DND-41 (cell line): ENCODE results near the gene SFMBT2.

Experiments used
- ATAC-seq: fragments of 200-7000 bp; cut with Tn5 transposase; 3 replicates; pipeline ENCODE4 v1.9.1; 2021; ENCODE audit warnings: low read depth; ENCODE audit not compliant: insufficient read depth
- DNase-seq: peaks from one replicate; pipeline ENCODE4 v3.0.0-alpha.2; 2020
- H2AFZ ChIP-seq: 2 replicates; pipeline ENCODE4 v1.6.0; 2012; ENCODE audit warnings: low read depth, low read length
- H3K27ac ChIP-seq: 2 replicates; pipeline ENCODE4 v1.5.1; 2012; ENCODE audit warnings: low read length, inconsistent platforms
- H3K27me3 ChIP-seq: fragments of 200-600 bp; sonication (generic); 2 replicates; pipeline ENCODE4 v1.6.0; 2012; ENCODE audit warnings: low read length, mild to moderate bottlenecking, inconsistent platforms; ENCODE audit not compliant: insufficient read depth, poor library complexity
- H3K36me3 ChIP-seq: 2 replicates; pipeline ENCODE4 v1.5.1; 2012; ENCODE audit warnings: low read length, inconsistent platforms; ENCODE audit not compliant: insufficient read depth
- H3K4me1 ChIP-seq: 2 replicates; pipeline ENCODE4 v1.5.1; 2012; ENCODE audit warnings: mild to moderate bottlenecking, low read length; ENCODE audit not compliant: insufficient read depth
- H3K4me2 ChIP-seq: 2 replicates; pipeline ENCODE4 v1.6.0; 2012; ENCODE audit warnings: mild to moderate bottlenecking, moderate library complexity, low read length, inconsistent platforms; ENCODE audit not compliant: insufficient read depth
- H3K4me3 ChIP-seq, 2 experiments: fragments of 200-600 bp in 1 of 2; shearing (Covaris generic) in 1 of 2; 2 replicates each; pipeline ENCODE4 v1.5.1; 2012 to 2016; ENCODE audit warnings: inconsistent platforms in 2 of 2, low read length in 2 of 2, mild to moderate bottlenecking in 2 of 2, low read depth in 1 of 2, moderate library complexity in 1 of 2
- H3K79me2 ChIP-seq: 2 replicates; pipeline ENCODE4 v1.6.0; 2012; ENCODE audit warnings: low read length, inconsistent platforms; ENCODE audit not compliant: insufficient read depth
- H3K9ac ChIP-seq: 2 replicates; pipeline ENCODE4 v1.6.0; 2012; ENCODE audit warnings: low read depth, mild to moderate bottlenecking, inconsistent platforms, low read length, moderate library complexity
- H3K9me3 ChIP-seq: 2 replicates; pipeline ENCODE4 v1.5.1; 2012; ENCODE audit warnings: low read length, moderate library complexity, mild to moderate bottlenecking, inconsistent platforms; ENCODE audit not compliant: insufficient read depth, severe bottlenecking
- H4K20me1 ChIP-seq: 2 replicates; pipeline ENCODE4 v1.6.0; 2012; ENCODE audit warnings: low read length; ENCODE audit not compliant: insufficient read depth
- CTCF ChIP-seq: IDR thresholded peaks from 2 replicates; pipeline ENCODE4 v1.5.1; 2012; ENCODE audit warnings: borderline replicate concordance, low read length, moderate library complexity, mild to moderate bottlenecking; ENCODE audit not compliant: poor library complexity, severe bottlenecking; ENCODE audit errors: extremely low read depth
- EZH2 ChIP-seq: IDR thresholded peaks from 3 replicates; pipeline ENCODE4 v1.6.1; 2012; ENCODE audit warnings: borderline replicate concordance, low read depth, mild to moderate bottlenecking, moderate library complexity, low read length, inconsistent platforms; ENCODE audit not compliant: severe bottlenecking

SFMBT2 gene

DNA sequence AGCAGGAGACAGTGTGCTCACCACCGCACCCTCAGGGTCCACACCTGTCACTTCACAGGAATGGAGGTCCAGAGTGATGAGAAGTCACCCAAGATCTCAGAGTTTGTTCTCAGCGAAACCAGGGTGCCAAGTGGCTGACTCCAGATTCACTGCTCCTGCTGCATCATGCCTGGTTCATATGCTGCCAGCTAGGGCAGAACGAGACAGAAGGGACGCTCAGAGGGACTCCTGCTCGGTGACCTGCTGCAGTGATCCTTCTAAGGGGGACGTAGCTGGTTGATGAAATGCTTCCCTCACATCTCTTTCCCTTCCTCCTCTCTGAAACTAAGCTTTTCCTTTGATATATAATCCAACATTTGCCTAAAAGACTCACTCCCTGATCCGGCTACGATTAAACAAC is 248.5 kb downstream of the SFMBT2 start:
- Histone ChIP-seq H3K27me3 (no peaks in the 10 kb centered on the region), H3K79me2 (no peaks in the 10 kb centered on the region), H2AFZ (no peak overlapping the region), H3K9ac (no peak overlapping the region), H3K4me3 (no peak overlapping the region), H3K9me3 (no peaks in the 10 kb centered on the region), H4K20me1 (peaks cover 3% of the 10 kb centered on the region; the same call in 1 of the 2 replicates), H3K27ac (no peak overlapping the region), H3K4me1 (no peaks in the 10 kb centered on the region), H3K4me2 (no peak overlapping the region), H3K36me3 (peaks cover 93% of the 10 kb centered on the region)
- TF ChIP-seq EZH2 (no peak), CTCF (no peak)
- no peak for DNase-seq
- no peak for ATAC-seq

DNA sequence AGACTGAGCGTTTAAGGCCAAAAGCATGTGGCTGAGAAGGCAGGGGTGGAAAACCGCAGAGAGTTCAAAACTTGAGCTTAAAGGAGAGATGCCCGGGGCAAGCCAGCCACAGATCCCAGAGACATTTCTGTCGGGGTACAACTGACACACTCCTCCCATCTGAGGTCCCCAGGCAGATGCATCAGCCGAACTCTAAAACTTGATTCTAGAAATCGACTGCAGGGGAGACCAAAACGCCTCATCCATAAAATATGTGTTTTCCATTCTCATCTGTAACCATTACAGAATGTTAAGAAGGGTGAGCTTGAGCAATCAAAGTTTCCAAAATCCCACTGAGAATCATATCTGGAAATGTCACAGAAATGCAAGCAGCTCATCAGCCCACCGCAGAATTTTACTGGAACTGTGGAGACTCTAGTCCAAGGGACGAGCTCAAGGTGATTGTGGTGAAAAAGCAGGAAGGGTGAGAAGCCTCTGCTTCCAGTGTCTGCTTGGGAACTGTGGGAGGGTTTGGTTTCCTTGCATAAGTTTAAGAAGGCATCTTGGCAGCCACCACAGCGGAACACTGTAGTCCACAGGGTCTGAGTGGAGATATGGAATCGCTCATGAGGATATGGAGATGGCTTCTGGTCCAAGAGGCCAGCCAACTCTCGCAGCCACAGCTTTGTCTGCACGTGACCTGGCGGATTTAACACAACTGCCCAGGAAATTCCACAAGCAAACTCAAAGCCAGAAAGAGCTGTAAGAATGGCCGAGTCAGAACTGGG is 249.2 kb downstream of the SFMBT2 start:
- H3K9me3 ChIP-seq: no peaks in the 10 kb centered on the region
- no peaks in the 10 kb centered on the region for H3K27me3 ChIP-seq
- peaks cover 3% of the 10 kb centered on the region; the same call in 1 of the 2 replicates for H4K20me1 ChIP-seq
- DNase-seq (no peak), ATAC-seq (no peak)
- TF ChIP-seq EZH2 (no peak), CTCF (no peak)
- H3K27ac ChIP-seq: no peak overlapping the region
- H2AFZ ChIP-seq: no peak overlapping the region
- H3K4me2 ChIP-seq: no peak overlapping the region
- peaks cover 87% of the 10 kb centered on the region for H3K36me3 ChIP-seq
- no peak overlapping the region for H3K9ac ChIP-seq
- H3K4me1 ChIP-seq: no peaks in the 10 kb centered on the region
- no peaks in the 10 kb centered on the region for H3K79me2 ChIP-seq
- H3K4me3 ChIP-seq: no peak overlapping the region

GRCh38 chr10:7159928-7160327 is 250.9 kb downstream of the SFMBT2 start:
- H3K4me2 ChIP-seq: no peak overlapping the region
- TF ChIP-seq EZH2 (no peak), CTCF (no peak)

GRCh38 chr10:7159517-7159916 is 251.3 kb downstream of the SFMBT2 start:
- no peak overlapping the region for H3K4me2 ChIP-seq
- H3K9me3 ChIP-seq: no peaks in the 10 kb centered on the region
- H2AFZ ChIP-seq: no peak overlapping the region
- H3K27me3 ChIP-seq: no peaks in the 10 kb centered on the region
- no peaks in the 10 kb centered on the region for H3K4me1 ChIP-seq
- no peak for TF ChIP-seq CTCF
- no peak for TF ChIP-seq EZH2
- no peaks in the 10 kb centered on the region; the same call in 1 of the 2 replicates for H4K20me1 ChIP-seq
- no peaks in the 10 kb centered on the region for H3K79me2 ChIP-seq
- DNase-seq (no peak), ATAC-seq (no peak)
- no peak overlapping the region for H3K9ac ChIP-seq
- no peak overlapping the region for H3K4me3 ChIP-seq
- no peak overlapping the region for H3K27ac ChIP-seq
- H3K36me3 ChIP-seq: peaks cover 65% of the 10 kb centered on the region

More at GRCh38 chr10:7159928-7160327, 250.9 kb downstream of the SFMBT2 start:
- Histone ChIP-seq H4K20me1 (peaks cover 1% of the 10 kb centered on the region; the same call in 1 of the 2 replicates), H3K27ac (no peak overlapping the region), H3K79me2 (no peaks in the 10 kb centered on the region), H3K36me3 (peaks cover 69% of the 10 kb centered on the region), H3K4me3 (no peak overlapping the region), H3K4me1 (no peaks in the 10 kb centered on the region), H3K27me3 (no peaks in the 10 kb centered on the region), H2AFZ (no peak overlapping the region), H3K9me3 (no peaks in the 10 kb centered on the region), H3K9ac (no peak overlapping the region)
- DNase-seq (no peak), ATAC-seq (no peak)
